ENCODE data around the gene FGF18.
A peak's percentile ranks its signal among the peaks of the same experiment; 100 is the strongest.
"Not testable (repeated sequence)": the region's sequence is repeated elsewhere in the genome, so short reads cannot be mapped to it uniquely, and the experiment has no call there.

Gene FGF18

GRCh38 chr5:171476701-171477100 lies 57.3 kb downstream of the FGF18 start:
- DNase-seq, result no peak

- no peak for DNase-seq
Measured at GRCh38 chr5:171477101-171477500, 57.7 kb downstream of the FGF18 start.

GRCh38 chr5:171477666-171478065 lies 58.2 kb downstream of the FGF18 start:
- no peak for DNase-seq

GRCh38 chr5:171478946-171479775 lies 59.7 kb downstream of the FGF18 start:
- DNase-seq, result no peak

- DNase-seq, result no peak
Measured at GRCh38 chr5:171479776-171480125, 60.3 kb downstream of the FGF18 start.

GRCh38 chr5:171480239-171480638 lies 60.8 kb downstream of the FGF18 start:
- DNase-seq, result no peak

- no peak for DNase-seq
Measured at GRCh38 chr5:171481571-171482433, 62.4 kb downstream of the FGF18 start.

GRCh38 chr5:171482434-171482730 lies 62.9 kb downstream of the FGF18 start:
- DNase-seq, result no peak

GRCh38 chr5:171483551-171484135 lies 64.2 kb downstream of the FGF18 start:
- DNase-seq, result no peak

GRCh38 chr5:171484460-171484899 lies 65.0 kb downstream of the FGF18 start:
- DNase-seq, result peak in 1 of 2 experiments; percentile 16

GRCh38 chr5:171485668-171486067 lies 66.2 kb downstream of the FGF18 start:
- DNase-seq, result no peak

GRCh38 chr5:171486613-171487012 lies 67.2 kb downstream of the FGF18 start:
- DNase-seq, result no peak

- DNase-seq, result no peak
Measured at GRCh38 chr5:171488876-171489275, 69.4 kb downstream of the FGF18 start.

- DNase-seq, result no peak
Measured at GRCh38 chr5:171492781-171493180, 73.3 kb downstream of the FGF18 start.

GRCh38 chr5:171493646-171494393 lies 74.4 kb downstream of the FGF18 start:
- no peak for DNase-seq

GRCh38 chr5:171494452-171495121 lies 75.1 kb downstream of the FGF18 start:
- no peak for DNase-seq

GRCh38 chr5:171495122-171495700 lies 75.8 kb downstream of the FGF18 start:
- no peak for DNase-seq

- no peak for DNase-seq
Measured at GRCh38 chr5:171496456-171496855, 77.0 kb downstream of the FGF18 start.

GRCh38 chr5:171497494-171497893 lies 78.0 kb downstream of the FGF18 start:
- DNase-seq, result not testable (repeated sequence)

- no peak for DNase-seq
Measured at GRCh38 chr5:171498166-171498565, 78.7 kb downstream of the FGF18 start.

- DNase-seq, result no peak
Measured at GRCh38 chr5:171499611-171500010, 80.2 kb downstream of the FGF18 start.

GRCh38 chr5:171505473-171506043 lies 86.1 kb downstream of the FGF18 start:
- no peak for DNase-seq
